LNCaP clone FGC (cell line): ENCODE results near the gene LPP.

Experiments
- DNase-seq: peaks from one replicate; pipeline ENCODE4 v3.0.0-alpha.2; 2011; ENCODE audit warnings: low read depth
- H3K4me3 ChIP-seq: 2 replicates; pipeline ENCODE4 v1.5.1; 2011; ENCODE audit warnings: mild to moderate bottlenecking, low read depth, low read length, control low read depth
- TF ChIP-seq, protein P1 (sequence below): IDR thresholded peaks from 2 replicates; pipeline ENCODE4 v1.5.1; 2012; ENCODE audit warnings: mild to moderate bottlenecking; ENCODE audit not compliant: control insufficient read depth, insufficient read depth; ENCODE audit errors: extremely low read depth

LPP gene

DNA sequence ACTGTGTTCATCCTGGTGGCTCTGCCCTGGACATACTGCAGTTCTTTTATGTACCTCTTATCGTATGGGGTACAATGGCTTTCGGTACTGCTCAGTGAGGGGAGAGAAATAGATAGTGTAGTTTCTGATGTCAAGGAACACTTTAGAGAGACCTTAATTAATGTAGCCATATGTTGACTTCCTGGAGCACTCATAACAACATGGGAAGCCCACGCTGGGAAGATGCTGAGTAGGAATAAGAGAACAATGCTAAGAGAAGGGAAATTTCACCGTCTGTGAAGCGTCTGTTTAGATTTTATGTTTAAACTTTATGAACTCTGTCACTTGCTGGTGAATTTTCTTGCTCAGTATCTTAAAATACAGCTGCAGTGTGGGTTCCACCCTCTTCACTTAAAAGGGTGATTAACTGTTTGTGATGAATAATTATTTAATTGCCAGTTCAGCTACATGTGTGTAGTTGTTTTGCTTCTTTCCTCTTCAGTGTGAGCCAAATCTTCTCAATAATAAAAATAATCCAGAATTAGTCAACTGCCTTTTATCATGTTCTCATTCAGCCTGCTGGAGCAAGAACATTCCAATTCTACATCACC is 644.7 kb downstream of the LPP start:
- TF ChIP-seq, protein P1, sequence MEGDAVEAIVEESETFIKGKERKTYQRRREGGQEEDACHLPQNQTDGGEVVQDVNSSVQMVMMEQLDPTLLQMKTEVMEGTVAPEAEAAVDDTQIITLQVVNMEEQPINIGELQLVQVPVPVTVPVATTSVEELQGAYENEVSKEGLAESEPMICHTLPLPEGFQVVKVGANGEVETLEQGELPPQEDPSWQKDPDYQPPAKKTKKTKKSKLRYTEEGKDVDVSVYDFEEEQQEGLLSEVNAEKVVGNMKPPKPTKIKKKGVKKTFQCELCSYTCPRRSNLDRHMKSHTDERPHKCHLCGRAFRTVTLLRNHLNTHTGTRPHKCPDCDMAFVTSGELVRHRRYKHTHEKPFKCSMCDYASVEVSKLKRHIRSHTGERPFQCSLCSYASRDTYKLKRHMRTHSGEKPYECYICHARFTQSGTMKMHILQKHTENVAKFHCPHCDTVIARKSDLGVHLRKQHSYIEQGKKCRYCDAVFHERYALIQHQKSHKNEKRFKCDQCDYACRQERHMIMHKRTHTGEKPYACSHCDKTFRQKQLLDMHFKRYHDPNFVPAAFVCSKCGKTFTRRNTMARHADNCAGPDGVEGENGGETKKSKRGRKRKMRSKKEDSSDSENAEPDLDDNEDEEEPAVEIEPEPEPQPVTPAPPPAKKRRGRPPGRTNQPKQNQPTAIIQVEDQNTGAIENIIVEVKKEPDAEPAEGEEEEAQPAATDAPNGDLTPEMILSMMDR: no peak
- no peak for DNase-seq
- no peak overlapping the region for H3K4me3 ChIP-seq

- H3K4me3 ChIP-seq: no peak overlapping the region
- TF ChIP-seq, protein P1: no peak
- DNase-seq: no peak
These were observed 647.4 kb downstream of the LPP start for GRCh38 chr3:188801393-188801792.

DNA sequence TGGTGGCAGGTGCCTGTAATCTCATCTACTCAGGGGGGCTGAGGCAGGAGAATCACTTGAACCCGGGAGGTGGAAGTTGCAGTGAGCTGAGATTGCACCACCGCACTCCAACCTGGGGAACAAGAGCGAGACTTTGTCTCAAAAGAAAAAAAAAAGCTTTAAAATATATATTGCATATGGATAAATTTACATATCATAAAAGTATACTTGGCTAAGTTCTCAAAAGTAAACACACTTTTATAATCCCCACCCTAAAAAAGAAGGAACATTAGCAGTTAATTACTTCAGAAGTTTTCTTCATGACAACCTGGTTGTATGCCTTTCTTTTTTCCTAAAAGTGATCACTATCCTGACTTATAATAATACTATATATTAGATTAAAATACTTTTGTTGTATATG is 648.7 kb downstream of the LPP start:
- H3K4me3 ChIP-seq: no peak overlapping the region
- TF ChIP-seq, protein P1: no peak
- DNase-seq: no peak

- H3K4me3 ChIP-seq: no peak overlapping the region
- DNase-seq: no peak
- TF ChIP-seq, protein P1: no peak
These were observed 653.0 kb downstream of the LPP start for GRCh38 chr3:188807006-188807405.

- H3K4me3 ChIP-seq: no peak overlapping the region
- DNase-seq: no peak
- TF ChIP-seq, protein P1: no peak
These were observed 658.2 kb downstream of the LPP start for GRCh38 chr3:188812198-188812597.

- TF ChIP-seq, protein P1: no peak
- no peak for DNase-seq
- no peak overlapping the region for H3K4me3 ChIP-seq
These were observed 660.6 kb downstream of the LPP start for GRCh38 chr3:188814581-188814980.
